NCI-H2107 treated with DMSO at 0.1 percent for 48 hours (cell line): Measurements from ENCODE around the gene THEM4.

Source experiments
- DNase-seq: peaks from one replicate; lab custom pipeline; 2025; ENCODE audit not compliant: unreplicated experiment; lab: John Stamatoyannopoulos, UW

The THEM4 gene

DNA sequence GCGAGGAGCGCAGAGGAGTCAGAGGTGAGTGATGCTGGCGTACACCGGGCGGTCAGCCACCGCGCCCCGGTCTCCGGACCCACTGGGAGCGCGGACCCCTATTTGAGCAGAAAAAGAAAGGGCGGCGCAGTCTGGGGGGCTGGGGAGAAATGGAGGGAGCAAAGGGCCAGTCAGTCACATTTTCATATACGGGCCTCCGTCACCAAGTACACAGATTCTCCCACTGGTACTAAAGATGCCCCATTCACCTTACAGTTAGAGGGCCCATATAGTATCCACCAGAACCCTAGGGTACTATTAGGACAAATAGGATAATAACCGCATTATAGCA lies 70.3 kb downstream of the THEM4 start:
- DNase-seq, result no peak

DNA sequence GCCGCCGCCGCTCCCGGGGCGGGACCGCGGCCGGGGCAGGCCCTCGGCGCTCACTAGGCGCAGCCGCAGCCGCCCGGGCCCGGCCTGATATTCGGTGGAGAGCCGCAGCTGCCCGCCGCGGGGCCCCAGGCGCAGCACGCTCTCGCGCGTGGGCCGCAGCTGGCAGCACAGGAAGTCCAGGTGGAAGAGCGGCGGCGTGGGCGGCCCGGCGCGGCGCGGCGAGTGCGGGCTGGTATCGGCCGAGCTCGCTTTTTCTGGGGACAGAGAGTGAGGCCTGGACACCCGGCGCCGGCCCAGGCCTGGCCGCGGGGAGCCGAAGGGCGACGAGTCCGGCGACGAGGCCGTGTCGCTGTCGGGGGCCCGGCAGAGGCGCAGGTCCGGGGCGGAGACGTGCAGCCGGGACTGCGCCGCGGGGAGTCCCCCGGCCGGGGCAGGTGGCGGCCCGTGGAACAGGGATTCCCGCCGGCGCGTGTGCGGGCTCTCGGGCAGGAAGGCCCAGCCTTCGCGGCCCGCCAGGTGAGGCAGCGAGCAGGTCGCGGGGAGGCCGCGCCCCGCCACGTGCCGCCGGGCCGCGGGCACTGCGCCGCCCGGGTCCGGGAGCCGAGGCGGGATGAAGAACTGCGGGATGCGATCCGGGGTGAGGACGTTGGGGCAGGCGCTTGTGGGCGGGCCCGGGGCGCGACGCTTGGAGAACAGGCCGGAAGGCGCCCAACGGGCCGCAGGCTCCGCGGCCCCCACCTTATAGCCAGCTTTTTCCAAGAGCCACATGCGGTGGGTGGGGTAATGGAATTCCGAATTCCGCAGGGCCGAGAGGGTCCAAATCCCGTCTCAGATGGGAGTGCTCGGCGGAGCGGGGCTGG lies 70.9 kb downstream of the THEM4 start:
- DNase-seq, result no peak

DNA sequence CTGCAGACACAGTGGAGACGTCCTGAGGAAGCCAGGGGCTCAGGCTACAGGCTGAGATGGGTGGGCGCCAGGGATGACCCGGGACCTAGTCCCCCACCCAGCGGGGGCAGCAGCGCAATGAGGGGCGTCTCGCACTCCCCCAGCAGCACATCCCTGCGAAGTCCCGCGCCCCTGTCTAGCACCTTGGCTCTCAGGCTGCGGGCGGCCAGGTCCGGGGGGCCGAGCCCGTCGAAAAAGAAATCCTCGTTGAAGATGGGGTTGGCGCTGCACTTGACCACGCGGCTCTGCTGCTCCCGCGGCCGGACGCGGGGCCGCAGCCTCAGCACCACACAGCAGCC lies 71.5 kb downstream of the THEM4 start:
- no peak for DNase-seq

DNA sequence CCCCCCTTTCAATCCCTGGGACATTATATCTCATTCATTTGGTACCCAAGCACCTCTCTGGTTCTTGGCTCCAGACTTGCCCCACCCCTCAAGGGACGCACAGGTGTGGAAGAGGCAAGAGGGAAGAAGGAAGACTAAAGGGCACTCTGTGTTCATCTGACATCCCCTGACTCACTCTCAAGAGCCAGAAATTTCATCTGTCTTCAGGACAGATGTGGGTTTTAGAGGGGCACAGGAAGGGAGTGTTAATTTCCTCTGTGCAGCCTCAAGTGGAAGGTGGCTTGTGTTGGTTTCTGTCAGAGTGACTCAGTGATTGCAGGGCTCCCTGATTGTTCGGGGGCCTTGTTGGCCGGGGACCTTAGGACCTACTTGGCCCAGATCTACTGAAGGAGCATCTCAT lies 72.1 kb downstream of the THEM4 start:
- DNase-seq, result no peak

DNA sequence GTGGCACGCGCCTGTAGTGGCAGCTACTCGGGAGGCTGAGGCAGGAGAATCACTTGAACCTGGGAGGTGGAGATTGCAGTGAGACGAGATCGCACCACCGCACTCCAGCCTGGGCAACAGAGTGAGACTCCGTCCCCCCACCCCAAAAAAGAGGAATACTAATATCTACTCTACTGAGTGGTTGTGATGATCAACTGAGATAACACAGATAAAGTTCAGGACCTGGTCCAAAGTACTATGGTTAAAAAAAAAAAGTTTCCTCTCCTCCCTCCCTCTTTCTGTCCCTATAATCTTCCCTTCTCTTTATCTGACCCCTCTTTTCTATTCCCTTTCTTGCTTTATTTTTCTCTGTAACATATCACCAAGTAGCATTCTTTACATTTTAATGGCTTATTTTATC lies 73.7 kb downstream of the THEM4 start:
- DNase-seq, result no peak

DNA sequence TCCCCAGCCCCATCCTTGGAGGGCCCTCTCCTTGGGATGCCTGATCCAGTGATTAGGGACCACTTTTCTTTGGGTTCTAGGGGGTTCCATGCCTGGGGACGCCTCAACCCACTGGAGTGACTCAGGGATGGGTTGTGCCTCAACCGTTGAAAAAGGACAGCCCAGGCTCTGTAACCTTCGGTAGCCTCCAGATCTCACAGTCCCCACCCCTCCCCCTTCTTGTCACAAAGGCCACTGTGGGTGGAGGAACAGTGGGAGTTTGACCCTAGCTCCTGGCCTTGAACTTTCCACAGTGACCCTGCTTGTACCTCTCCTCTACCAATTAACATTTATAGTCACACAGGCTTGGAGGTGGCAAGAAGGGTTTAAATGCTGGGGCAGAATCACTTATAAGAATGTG lies 75.1 kb downstream of the THEM4 start:
- DNase-seq, result no peak

DNA sequence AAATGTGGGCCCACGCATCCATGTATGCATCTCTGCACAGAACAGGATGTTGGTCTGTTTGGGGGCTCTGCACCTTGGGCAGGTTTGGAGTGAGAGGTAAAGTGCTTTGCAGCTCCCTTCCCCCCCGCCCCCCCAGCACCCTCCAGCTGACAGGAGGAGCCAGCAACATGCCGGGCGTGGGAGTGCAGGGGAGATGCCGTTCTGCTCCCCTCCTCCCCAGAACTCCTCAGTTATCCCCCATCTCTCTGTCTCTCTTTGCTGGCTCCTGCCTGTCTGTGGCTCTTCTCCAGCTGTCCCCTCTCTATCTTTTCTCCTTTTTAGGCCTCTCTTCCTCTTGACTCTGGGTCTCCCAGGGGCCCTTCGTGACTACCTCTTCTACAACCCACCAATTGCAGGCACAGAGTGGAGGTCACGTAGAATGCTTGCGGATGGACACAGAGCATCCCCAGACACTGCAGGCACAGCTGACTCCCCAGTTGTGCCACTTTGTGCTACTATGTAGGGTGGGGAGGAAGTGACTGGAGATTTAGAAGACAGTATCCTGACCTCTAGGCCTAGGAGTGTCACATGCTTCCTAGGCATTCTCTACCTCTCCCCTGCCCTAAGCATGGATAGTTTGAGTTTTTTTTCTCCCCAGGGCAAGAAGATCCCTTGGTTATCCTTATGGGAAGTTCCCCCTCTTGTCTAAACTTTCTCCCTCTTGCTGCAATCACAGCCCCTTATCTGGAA lies 76.0 kb downstream of the THEM4 start:
- DNase-seq, result no peak

DNA sequence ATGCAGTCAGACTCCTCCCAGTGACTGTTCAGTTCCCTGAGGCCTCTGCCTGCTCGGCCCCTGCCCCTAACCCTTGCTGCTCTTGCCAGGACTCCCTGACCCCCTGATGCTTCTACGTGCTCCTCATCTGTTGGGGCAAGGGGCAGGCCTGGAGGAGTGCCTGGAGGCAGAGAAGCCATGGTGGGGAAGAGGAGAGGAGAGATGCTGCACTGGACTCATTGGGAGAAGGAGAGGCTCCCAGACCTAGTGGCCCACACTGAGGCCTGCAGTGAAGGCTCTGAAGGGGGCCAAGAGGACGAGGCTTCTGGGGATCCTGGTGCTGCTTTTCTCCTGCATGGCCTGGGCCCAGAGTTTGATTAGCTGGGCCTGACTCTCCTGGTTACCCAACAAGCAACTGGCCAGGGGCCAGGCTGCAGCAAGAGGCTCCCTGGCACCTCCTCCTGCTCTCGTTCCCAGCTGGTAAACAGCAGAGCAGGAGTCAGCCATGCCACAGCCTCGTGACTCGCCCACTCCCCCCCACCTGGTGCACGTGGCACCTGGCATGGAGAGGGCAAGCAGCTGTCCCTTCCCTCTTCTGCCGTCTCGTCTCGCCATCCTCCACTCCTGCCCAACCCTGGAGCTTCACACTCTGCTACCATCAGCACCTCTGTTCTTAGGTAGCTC lies 76.9 kb downstream of the THEM4 start:
- peak; percentile 56 for DNase-seq

DNA sequence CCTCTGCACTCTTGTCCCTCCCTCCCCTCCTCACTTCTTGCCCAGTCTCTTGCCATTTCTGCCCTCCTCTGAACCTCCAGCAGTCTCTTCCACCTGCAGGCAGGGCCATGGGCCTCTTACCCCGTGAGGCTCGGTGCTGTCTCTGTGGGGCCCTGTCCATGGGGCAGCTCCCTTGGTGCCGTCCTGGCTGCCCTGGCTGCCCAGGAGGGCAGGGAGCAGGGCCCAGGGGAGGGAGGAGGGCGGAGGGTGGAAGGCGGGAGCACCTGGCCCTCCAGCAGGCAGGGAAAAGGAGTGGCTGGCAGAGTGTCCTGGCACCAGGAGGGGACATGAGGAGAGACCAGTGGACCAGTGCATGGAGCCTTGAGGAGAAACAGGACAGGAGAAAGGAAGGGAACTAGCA lies 77.7 kb downstream of the THEM4 start, which contains the start of gene RORC:
Gene RORC (minus strand): TSS at position 198 of the 400 bp plus-strand sequence. CDS start 38 bp downstream, at position 160.
- DNase-seq, result no peak

DNA sequence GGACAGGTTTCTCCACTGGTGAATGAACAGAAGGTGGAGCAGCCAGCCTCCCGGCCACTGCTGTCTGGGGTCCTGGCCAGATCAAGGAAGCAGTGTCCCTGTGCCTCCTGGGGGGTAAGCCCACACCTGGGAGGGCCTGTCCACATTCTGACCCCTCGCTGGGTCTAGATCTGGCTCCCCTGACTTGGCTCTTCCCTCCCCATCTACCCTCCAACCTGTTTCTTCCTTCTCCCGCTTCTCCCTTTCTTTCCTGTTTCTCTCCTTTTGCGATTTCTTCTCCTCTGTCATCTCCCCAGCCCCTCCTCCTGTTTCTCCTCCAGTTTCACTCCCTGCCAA lies 78.1 kb downstream of the THEM4 start:
- no peak for DNase-seq

DNA sequence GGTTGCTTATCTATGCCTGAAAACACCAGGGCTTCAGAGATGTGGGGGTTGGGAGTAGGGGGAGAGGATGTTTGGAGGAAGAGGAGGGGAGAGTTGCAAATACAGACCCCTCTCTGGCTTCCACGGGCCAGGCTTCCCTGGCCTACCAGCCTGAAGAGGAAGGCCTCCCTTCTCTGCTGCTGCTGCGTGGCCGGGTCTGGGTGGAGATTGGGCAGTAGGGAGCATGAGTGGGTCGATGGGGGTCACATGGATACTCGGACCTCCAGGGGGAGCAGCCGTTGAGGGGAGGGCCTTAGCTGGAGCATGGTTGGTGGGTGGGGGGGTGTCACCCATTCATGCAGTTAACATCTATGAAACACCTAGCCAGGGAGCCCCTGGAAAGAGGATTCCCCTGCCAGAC lies 79.3 kb downstream of the THEM4 start:
- no peak for DNase-seq

DNA sequence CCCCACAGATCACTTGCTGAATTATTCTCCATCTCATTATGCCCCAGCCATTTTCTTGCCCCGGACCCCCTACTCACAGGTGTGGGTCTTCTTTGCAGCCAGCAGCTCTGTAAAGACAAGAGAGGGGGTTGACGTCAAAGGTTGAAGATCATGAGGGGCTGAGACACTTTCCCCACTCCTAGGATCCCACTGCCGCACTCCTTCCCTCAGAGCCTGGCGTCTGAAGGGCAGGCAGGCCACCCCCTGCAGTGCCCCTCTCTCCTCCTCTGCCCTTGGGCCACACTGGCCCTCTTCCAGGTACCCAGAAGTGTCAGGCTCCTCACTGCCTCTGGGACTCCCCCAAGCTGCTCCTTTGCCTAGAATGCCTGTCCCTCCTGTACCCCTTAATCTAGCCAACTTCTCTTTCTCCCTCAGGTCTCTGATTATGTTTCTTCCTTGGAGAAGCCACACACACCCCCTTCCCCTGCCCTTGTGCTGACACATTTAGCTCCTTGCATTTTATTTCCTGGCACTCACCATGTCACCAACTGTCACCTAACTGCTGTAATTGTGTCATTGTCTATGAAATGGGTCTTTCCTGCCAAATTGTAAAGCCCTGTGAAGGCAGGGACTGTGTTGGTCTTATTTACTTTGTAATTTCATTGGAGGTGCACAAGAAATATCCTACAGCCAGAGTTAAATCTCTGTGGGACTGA lies 79.8 kb downstream of the THEM4 start:
- DNase-seq, result no peak

DNA sequence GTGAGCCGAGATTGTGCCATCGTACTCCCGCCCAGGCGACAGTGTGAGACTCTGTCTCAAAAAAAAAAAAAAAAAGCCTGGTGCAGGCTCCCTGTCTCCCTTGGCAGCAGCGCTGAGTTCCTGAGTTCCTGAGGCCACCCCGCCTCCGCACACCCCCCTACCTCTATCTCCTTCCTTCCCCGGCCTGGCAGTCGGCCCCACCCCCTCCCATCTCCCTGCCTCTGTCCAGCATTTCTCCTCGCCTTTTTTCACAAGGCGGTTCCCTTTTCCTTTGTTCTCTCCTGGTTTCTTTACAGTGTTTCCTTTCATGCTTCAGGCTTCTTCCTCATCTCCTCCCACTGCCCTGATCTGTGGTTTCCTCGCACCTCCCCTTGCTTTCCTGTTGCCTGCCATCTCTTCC lies 80.4 kb downstream of the THEM4 start:
- DNase-seq, result peak; percentile 5

DNA sequence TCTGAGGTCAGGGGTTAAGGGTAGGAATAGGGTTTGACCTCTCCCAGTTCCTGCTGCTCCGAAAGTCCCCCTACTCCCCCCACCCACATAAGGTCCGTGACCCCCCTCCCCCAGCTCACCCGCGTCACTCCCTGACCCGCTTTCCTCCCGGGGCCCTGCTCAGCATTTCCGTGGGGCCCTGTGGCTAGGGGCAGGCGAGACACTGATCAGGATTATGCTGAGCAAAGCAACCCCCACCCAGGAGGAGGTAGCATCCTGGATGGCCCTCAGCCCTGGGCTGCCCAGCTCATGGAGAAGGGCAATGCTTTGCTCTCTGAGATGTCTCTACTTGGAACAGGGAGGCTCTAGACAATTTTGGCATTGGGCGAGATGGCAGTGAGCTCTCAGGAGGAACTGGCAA lies 81.5 kb downstream of the THEM4 start:
- no peak for DNase-seq

DNA sequence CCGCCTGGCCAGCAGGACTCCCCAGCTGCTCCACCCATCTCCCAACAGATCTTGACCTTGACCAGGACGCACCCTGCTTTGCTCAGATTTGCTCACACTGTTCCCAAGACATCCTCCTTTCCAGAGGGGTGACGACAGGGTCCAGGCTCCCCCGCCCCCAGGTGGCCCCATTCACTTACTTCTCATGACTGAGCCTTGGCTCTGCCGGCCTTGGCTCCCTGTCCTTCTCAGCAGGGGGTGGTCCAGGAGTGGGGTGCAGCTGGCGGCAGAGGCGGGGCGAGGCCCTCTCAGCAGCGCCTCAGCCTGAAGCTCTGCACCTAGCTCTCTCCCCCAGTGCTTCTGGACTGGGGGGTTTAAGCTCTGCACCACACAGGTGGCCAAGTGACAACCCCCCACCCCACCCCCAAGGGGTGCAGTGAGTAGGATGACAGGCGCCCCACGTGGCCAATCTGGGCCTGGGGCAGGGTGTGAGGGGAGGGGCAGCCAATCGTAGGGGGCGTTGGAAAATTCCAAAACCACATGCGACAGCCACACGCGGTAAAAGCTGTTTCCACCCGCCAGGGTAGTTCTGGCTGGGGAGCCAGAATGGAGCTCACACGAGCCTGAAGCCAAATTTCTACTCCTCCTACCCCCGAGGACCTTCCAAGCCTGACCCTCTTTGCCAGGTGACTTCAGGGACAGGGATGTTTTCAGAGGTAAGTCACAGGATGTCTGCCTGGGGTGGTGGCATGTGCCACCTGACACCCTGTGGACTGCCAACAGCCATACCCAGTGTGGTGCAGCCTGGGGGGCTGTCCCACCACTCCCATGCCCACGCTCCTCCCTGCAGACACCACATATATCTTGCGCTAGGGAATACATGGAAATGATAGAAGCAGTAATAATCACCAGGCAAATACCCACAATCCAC lies 83.3 kb downstream of the THEM4 start:
- DNase-seq, result no peak

DNA sequence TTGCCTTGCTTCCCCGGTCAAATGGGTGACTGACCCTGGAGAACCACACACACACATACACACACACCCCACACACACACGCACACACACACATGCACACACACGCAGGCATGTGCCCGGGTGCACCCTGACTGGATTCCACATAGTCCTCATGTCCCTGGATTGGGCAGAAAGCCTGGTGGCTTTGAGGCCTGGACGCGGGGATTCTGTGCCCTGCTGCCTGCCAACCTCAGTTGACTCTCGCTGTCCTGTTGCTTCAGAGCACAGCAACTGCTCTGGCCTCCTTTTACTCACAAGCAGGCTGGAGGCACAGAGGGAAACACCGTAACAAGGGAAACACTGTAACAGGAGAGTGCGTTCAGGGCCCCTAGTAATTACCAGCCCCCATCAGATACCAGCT lies 84.1 kb downstream of the THEM4 start:
- DNase-seq, result no peak
